ENCODE data around the gene ZNF502. TPM values are rescaled to one million over a fixed set of nuclear protein-coding genes. Genes with fewer than 3 reads are reported as not detected.

The ZNF502 gene
- total and polyA plus RNA-seq, 11 donors = 1.9 to 4.8 (median 3.4) TPM

DNA sequence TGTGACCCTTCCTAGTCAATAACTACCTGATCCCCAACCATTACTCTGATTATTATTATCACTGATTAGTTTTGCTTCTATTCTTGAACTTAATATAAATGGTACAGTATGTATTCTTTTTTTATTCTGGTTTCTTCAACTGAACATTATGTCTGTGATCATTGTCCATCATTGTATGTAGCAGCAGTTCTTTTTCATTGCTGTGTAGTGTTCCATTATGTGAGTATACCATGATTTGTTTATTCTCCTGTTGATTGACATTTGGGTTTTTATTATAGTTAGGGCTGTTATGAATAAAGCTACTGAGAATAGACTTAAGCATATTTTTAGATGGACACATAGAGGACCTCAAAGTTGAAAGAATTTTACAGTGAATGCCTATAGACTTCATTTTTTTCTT lies 51.8 kb downstream of the ZNF502 start:
- H3K4me1 ChIP-seq = peaks cover 0 to 20% (median 13%) of the 10 kb centered on the region in 12 donors
- DNase-seq (no peak), ATAC-seq (no peak)
- H3K9me3 ChIP-seq = peaks cover 0 to 9% (median 0%) of the 10 kb centered on the region in 12 donors
- no peaks in the 10 kb centered on the region for H3K27me3 ChIP-seq
- intact Hi-C loops (cut with DNase I) = loop anchor here in 8 of 10 donors (5.0 to 10.0 kb wide), 3 partner anchors 83 to 101 kb away; partner anchors contain the start of gene TMEM42 (in 7 of the 8)
- no peak overlapping the region for H3K4me3 ChIP-seq
- TF ChIP-seq, protein P1, sequence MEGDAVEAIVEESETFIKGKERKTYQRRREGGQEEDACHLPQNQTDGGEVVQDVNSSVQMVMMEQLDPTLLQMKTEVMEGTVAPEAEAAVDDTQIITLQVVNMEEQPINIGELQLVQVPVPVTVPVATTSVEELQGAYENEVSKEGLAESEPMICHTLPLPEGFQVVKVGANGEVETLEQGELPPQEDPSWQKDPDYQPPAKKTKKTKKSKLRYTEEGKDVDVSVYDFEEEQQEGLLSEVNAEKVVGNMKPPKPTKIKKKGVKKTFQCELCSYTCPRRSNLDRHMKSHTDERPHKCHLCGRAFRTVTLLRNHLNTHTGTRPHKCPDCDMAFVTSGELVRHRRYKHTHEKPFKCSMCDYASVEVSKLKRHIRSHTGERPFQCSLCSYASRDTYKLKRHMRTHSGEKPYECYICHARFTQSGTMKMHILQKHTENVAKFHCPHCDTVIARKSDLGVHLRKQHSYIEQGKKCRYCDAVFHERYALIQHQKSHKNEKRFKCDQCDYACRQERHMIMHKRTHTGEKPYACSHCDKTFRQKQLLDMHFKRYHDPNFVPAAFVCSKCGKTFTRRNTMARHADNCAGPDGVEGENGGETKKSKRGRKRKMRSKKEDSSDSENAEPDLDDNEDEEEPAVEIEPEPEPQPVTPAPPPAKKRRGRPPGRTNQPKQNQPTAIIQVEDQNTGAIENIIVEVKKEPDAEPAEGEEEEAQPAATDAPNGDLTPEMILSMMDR (IDR thresholded peaks at IDR 0.05) = no peak
- no peak for TF ChIP-seq POLR2A (IDR thresholded peaks at IDR 0.05)
- H3K36me3 ChIP-seq = peaks cover 0 to 4% (median 0%) of the 10 kb centered on the region in 9 donors
- H3K27ac ChIP-seq = no peak overlapping the region

DNA sequence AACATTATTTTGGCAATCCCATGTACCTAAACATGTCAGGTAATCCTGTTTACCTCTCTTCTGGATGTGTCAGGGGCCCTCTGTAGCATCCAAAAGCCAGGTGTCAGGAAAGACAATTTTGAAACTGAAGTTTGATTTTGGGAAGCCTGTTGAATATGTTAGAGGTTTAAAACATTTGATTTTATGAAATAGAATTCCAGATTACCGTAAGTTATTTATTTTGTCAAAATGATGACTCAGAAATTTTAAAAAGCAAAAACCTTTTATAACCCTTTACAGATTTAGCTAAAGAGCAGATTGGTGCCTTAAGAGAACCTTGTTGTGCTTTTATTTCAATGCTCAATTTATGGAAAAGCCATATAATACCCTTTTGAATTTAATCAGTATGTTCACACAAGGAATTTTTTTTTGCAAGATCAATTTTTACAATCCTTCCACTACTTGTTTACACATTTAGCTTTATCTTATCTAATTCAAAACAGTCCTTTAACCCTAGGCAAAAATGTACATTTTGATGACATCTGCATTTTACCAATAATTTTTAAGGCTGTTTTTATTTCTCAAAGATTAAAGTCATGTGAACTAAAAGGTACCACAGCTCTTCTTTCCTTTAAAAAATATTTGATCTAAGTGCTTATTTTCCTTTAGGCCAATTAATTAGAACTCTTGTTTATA lies 59.1 kb downstream of the ZNF502 start:
- H3K4me1 ChIP-seq = no peaks in the 10 kb centered on the region
- intact Hi-C loops (cut with DNase I) = no loop called here
- no peak for DNase-seq
- no peaks in the 10 kb centered on the region for H3K36me3 ChIP-seq
- H3K9me3 ChIP-seq = peaks cover 0 to 35% (median 10%) of the 10 kb centered on the region in 12 donors
- TF ChIP-seq, protein P1 (IDR thresholded peaks at IDR 0.05) = no peak
- no peak for TF ChIP-seq POLR2A (IDR thresholded peaks at IDR 0.05)
- no peaks in the 10 kb centered on the region for H3K27me3 ChIP-seq
- 96 to 100% (median 97%) methylated on average over 1 of the region's 1 CpG for WGBS, 4 donors
- ATAC-seq = no peak
- H3K27ac ChIP-seq = no peak overlapping the region
- H3K4me3 ChIP-seq = no peak overlapping the region

DNA sequence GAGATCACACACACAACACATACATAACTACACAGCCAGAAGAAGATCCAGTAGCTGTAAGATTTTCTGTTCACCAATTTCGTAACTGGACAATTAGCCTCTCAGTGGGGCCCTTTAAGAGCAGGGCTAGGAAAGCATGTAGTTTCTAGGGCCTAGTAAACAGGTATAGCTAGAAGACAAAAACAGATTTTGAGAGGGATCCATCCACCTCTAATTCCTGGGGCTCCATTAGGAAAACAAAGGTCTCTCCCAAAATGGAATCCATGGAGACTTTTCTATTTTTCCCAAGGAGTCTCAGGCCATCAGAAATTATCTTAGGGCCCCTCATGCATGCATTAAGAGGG lies 59.6 kb downstream of the ZNF502 start:
- DNase-seq = no peak
- WGBS, 4 donors = 96 to 100% (median 99%) methylated on average over 1 of the region's 1 CpG
- no peak for ATAC-seq
- Histone ChIP-seq H3K9me3 (peaks cover 0 to 35% (median 10%) of the 10 kb centered on the region in 12 donors), H3K27ac (no peak overlapping the region), H3K4me3 (no peak overlapping the region), H3K36me3 (no peaks in the 10 kb centered on the region), H3K4me1 (no peaks in the 10 kb centered on the region), H3K27me3 (no peaks in the 10 kb centered on the region)
- intact Hi-C loops (cut with DNase I) = no loop called here
- TF ChIP-seq, protein P1 (IDR thresholded peaks at IDR 0.05) = no peak
- TF ChIP-seq POLR2A (IDR thresholded peaks at IDR 0.05) = no peak

Other genes with a start within 250 kb of the ZNF502 start
- gene ZNF445, start 235.0 kb upstream of the ZNF502 start, total RNA-seq = 10 to 100 TPM in 7 of 9 donors, 1 to 10 TPM in 2; 5.7 to 19.9 (median 12.3) TPM
- gene ZNF445, start 235.0 kb upstream of the ZNF502 start, polyA plus RNA-seq = 1 to 10 TPM; 4.9 to 5.4 TPM
- gene ZKSCAN7, start 157.5 kb upstream of the ZNF502 start, total RNA-seq = 1 to 10 TPM; 1.2 to 3.7 (median 2.3) TPM
- 1 to 10 TPM; 1.3 to 2.1 TPM for gene ZKSCAN7, start 157.5 kb upstream of the ZNF502 start, polyA plus RNA-seq
- gene ZNF660, start 127.7 kb upstream of the ZNF502 start, total RNA-seq = 1 to 10 TPM in 6 of 9 donors, under 1 TPM in 3; 0.28 to 2.2 (median 1.3) TPM
- under 1 TPM; 0.49 to 0.53 TPM for gene ZNF660, start 127.7 kb upstream of the ZNF502 start, polyA plus RNA-seq
- 10 to 100 TPM in 8 of 9 donors, 1 to 10 TPM in 1; 7.8 to 16.4 (median 11.9) TPM for gene ZNF197, start 87.6 kb upstream of the ZNF502 start, total RNA-seq
- gene ZNF197, start 87.6 kb upstream of the ZNF502 start, polyA plus RNA-seq = 1 to 10 TPM; 6.6 to 7.7 TPM
- 10 to 100 TPM in 1 of 9 donors, 1 to 10 TPM in 8; 6.0 to 14.6 (median 6.5) TPM for gene ZNF35, start 63.9 kb upstream of the ZNF502 start, total RNA-seq
- 1 to 10 TPM; 3.6 to 7.7 TPM for gene ZNF35, start 63.9 kb upstream of the ZNF502 start, polyA plus RNA-seq
- gene ZNF501, start 17.0 kb downstream of the ZNF502 start, total RNA-seq = 1 to 10 TPM; 1.8 to 5.5 (median 3.9) TPM
- 1 to 10 TPM; 1.1 to 2.9 TPM for gene ZNF501, start 17.0 kb downstream of the ZNF502 start, polyA plus RNA-seq
- 10 to 100 TPM; 21.9 to 41.7 (median 30.5) TPM for gene KIAA1143, start 49.0 kb downstream of the ZNF502 start, total RNA-seq
- gene KIAA1143, start 49.0 kb downstream of the ZNF502 start, polyA plus RNA-seq = 10 to 100 TPM; 13.7 to 25.4 TPM
- gene KIF15, start 49.1 kb downstream of the ZNF502 start, total RNA-seq = 1 to 10 TPM in 3 of 9 donors, under 1 TPM in 5, not detected in 1; 0.16 to 3.0 (median 0.77) TPM
- under 1 TPM; 0.26 to 0.42 TPM for gene KIF15, start 49.1 kb downstream of the ZNF502 start, polyA plus RNA-seq
- gene TMEM42, start 149.3 kb downstream of the ZNF502 start, total RNA-seq = 10 to 100 TPM in 5 of 9 donors, 1 to 10 TPM in 4; 7.3 to 13.0 (median 10.6) TPM
- gene TMEM42, start 149.3 kb downstream of the ZNF502 start, polyA plus RNA-seq = 10 to 100 TPM in 1 of 2 donors, 1 to 10 TPM in 1; 9.4 to 14.1 TPM
- gene TGM4, start 161.9 kb downstream of the ZNF502 start, total RNA-seq = under 1 TPM in 1 of 9 donors, not detected in 8; 0.66 TPM
- not detected for gene TGM4, start 161.9 kb downstream of the ZNF502 start, polyA plus RNA-seq